GM21381 (cell line): ENCODE results near the gene KDR.

Experiments
- ATAC-seq: cut with Tn5 transposase; IDR thresholded peaks from one replicate; pipeline ENCODE4 v1.9.1; 2021; ENCODE audit warnings: mild to moderate bottlenecking, moderate library complexity; ENCODE audit not compliant: unreplicated experiment

Gene KDR

GRCh38 chr4:55080174-55080865, 45.1 kb downstream of the KDR start:
- ATAC-seq: no peak

GRCh38 chr4:55079451-55080173, 45.8 kb downstream of the KDR start:
- no peak for ATAC-seq

GRCh38 chr4:55078987-55079386, 46.4 kb downstream of the KDR start:
- no peak for ATAC-seq

GRCh38 chr4:55077577-55077976, 47.8 kb downstream of the KDR start:
- ATAC-seq: no peak

- no peak for ATAC-seq
These were observed 49.3 kb downstream of the KDR start for GRCh38 chr4:55075823-55076716.

GRCh38 chr4:55075376-55075775, 50.0 kb downstream of the KDR start:
- ATAC-seq: no peak

- ATAC-seq: no peak
These were observed 51.0 kb downstream of the KDR start for GRCh38 chr4:55074386-55074785.

GRCh38 chr4:55071951-55072350, 53.4 kb downstream of the KDR start:
- ATAC-seq: no peak

- ATAC-seq: no peak
These were observed 56.1 kb downstream of the KDR start for GRCh38 chr4:55069248-55069647.

GRCh38 chr4:55068522-55068921, 56.9 kb downstream of the KDR start:
- no peak for ATAC-seq

- ATAC-seq: no peak
These were observed 59.4 kb downstream of the KDR start for GRCh38 chr4:55066018-55066417.

- ATAC-seq: no peak
These were observed 69.9 kb downstream of the KDR start for GRCh38 chr4:55055529-55055928.

- ATAC-seq: no peak
These were observed 73.9 kb downstream of the KDR start for GRCh38 chr4:55051532-55051931.

GRCh38 chr4:55050418-55050950, 74.9 kb downstream of the KDR start:
- ATAC-seq: no peak

- ATAC-seq: no peak
These were observed 87.1 kb downstream of the KDR start for GRCh38 chr4:55038176-55038890.

- ATAC-seq: no peak
These were observed 87.7 kb downstream of the KDR start for GRCh38 chr4:55037728-55038127.

GRCh38 chr4:55036405-55036804, 89.0 kb downstream of the KDR start:
- ATAC-seq: no peak

- no peak for ATAC-seq
These were observed 89.5 kb downstream of the KDR start for GRCh38 chr4:55035892-55036291.

- no peak for ATAC-seq
These were observed 92.1 kb downstream of the KDR start for GRCh38 chr4:55033296-55033695.

GRCh38 chr4:55032788-55033187, 92.6 kb downstream of the KDR start:
- no peak for ATAC-seq

- no peak for ATAC-seq
These were observed 93.2 kb downstream of the KDR start for GRCh38 chr4:55032179-55032578.
